Breast epithelium (tissue), 3 donors: ENCODE data around the gene LRCOL1.

Experiments
- CTCF ChIP-seq, 3 donors: fragments of 450-650 bp; IDR thresholded peaks; one replicate each; pipeline ENCODE4 v1.5.1; 2016 to 2017; ENCODE audit warnings: antibody characterized with exemption in 3 of 3, mild to moderate bottlenecking in 3 of 3, moderate library complexity in 3 of 3
- POLR2A ChIP-seq: fragments of 450-650 bp; IDR thresholded peaks from one replicate; pipeline ENCODE4 v1.6.1; 2016; ENCODE audit warnings: antibody characterized with exemption, mild to moderate bottlenecking, moderate library complexity
- POLR2AphosphoS5 ChIP-seq, 3 donors: sonication (generic); formaldehyde crosslinking; IDR thresholded peaks; one replicate each; pipeline ENCODE4 v1.6.1; 2017; ENCODE audit warnings: antibody characterized with exemption in 3 of 3

GRCh38 chr12:132578826-132579225, 31.6 kb downstream of the LRCOL1 start:
- TF ChIP-seq CTCF (IDR thresholded peaks at IDR 0.05) = no peak
- TF ChIP-seq POLR2A = no peak
- TF ChIP-seq POLR2AphosphoS5 (IDR thresholded peaks at IDR 0.05) = no peak
